ENCODE data around the gene EPHA4. TPM values are rescaled to one million over a fixed set of nuclear protein-coding genes. Genes with fewer than 3 reads are reported as not detected.

EPHA4 gene
- total RNA-seq: 10 to 100 TPM; 11.7 to 11.8 TPM

DNA sequence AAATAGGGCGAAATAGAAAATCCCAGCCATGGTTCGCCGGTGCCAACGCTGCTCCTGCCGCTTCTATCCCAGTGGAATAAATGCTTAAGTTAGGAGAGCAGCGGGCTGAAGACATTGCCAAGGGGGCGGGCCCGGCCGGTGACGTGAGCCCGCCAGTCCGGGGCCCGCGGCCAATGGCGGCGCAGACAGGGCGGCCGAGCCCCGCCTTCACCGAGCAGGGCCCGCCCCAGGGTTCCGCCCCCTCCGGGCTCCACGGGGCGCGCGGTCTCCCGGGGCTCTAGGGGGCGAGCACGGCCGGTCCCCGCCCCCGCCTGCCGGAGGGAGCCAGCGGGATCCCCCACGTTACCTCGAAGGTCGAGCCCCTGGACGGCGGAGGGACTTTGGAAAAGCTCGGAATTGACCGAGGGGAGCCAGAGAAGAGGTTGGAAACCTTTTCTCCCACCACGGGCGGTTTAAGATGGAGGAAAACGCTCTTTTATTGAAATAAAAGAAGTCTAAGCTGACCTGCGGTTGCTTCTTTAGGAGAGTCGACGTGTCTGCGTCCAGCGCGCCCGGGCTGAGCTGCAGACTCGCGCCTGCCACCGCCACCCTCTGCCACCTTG lies at the start of gene EPHA4:
Gene EPHA4, minus strand, starts transcription at position 86 of the 602 bp plus-strand sequence. Its CDS starts 56 bp downstream, at position 30.
- Mint-ChIP-seq H3K27me3 (peaks cover 53% of the 10 kb centered on the region), H3K27ac (peak within 1 kb of the TSS; percentile 53), H3K4me3 (peak within 1 kb of the TSS; percentile 82), H3K36me3 (ENCODE audit: low read depth) (peaks cover 15% of the 10 kb centered on the region), H3K4me1 (peaks cover 29% of the 10 kb centered on the region), H3K9me3 (no peaks in the 10 kb centered on the region)
- POLR2A ChIA-PET: interaction anchor here (1.3 to 3.7 kb wide), 2 partner anchors 54 to 137 kb away, joined by 4 to 49 read pairs; no protein-coding TSS in a partner anchor
- peak; percentile 85 for DNase-seq
- CTCF ChIA-PET: interaction anchor here (1.0 to 2.4 kb wide), 6 partner anchors 15 to 884 kb away, joined by 3 to 7 read pairs (median 3); no protein-coding TSS in a partner anchor

GRCh38 chr2:221618007-221618406 lies 45.9 kb upstream of the EPHA4 start:
- DNase-seq: no peak
- Mint-ChIP-seq H3K4me3 (no peak overlapping the region), H3K4me1 (no peaks in the 10 kb centered on the region), H3K36me3 (ENCODE audit: low read depth) (no peaks in the 10 kb centered on the region), H3K9me3 (no peaks in the 10 kb centered on the region), H3K27me3 (no peaks in the 10 kb centered on the region), H3K27ac (no peak overlapping the region)
- ChIA-PET CTCF (no interaction called here), POLR2A (no interaction called here)

DNA sequence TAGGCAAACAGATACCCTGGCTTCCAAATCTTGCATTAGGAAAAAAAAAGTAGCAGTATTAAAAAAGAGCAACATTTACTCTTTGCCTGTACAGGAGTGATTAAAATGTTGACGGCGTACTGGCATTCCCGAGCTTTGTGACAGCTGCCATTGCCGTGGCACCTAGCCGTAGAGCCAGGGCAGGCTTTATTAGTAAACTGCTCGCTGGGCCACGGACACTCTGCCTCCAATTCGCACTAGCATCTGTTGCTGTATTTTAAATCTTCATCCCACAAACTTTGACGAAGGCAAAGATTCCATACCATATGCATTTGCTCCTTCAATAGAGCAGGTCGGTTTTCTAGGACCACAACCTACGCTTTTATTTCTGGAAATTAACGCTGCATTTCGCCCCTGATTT lies 44.5 kb upstream of the EPHA4 start:
- Mint-ChIP-seq H3K27ac (no peak overlapping the region), H3K9me3 (no peaks in the 10 kb centered on the region), H3K36me3 (ENCODE audit: low read depth) (no peaks in the 10 kb centered on the region), H3K4me3 (no peak overlapping the region), H3K4me1 (no peaks in the 10 kb centered on the region), H3K27me3 (no peaks in the 10 kb centered on the region)
- DNase-seq: no peak
- POLR2A ChIA-PET: no interaction called here
- CTCF ChIA-PET: no interaction called here

DNA sequence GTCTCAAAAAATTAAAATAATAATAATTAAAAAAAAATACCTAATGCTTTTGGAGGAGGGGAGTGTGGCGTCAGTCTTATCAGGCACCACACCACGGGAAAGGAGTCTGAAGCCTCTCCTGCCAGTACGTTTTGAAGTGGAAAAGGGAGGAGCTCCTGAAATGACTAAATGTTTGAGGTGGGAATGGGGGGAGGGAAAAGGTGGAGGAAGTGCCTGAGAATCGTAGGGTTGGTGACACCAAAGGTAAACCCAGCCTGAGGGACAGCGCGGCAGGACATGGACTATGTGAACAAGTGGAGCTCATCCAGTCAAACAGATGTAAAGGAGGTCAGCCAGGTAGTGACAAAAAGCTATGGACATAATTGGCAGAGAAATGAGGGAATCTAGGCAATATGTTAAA lies 42.2 kb upstream of the EPHA4 start:
- Mint-ChIP-seq H3K27me3 (peaks cover 3% of the 10 kb centered on the region), H3K36me3 (ENCODE audit: low read depth) (no peaks in the 10 kb centered on the region)
- CTCF ChIA-PET: no interaction called here

DNA sequence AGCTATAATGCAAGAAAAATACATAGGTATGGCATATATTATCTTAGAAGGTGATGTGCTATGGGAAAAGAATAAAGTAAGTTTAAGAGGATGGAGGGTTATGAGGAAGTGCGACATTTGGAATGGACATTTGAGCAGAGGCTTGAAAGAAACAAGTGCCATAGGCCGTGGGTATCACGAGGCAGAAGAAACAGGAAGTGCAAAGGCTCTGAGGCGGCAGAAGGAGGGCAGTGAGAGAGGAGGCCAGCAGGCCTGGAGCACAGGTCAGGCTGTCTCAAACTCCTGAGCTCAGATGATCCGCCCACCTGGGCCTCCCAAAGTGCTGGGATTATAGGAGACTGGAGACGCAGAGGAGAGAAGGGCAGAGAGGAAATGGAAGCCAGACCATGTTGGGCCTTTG lies 40.7 kb upstream of the EPHA4 start:
- no peak overlapping the region for H3K27ac Mint-ChIP-seq
- H3K4me3 Mint-ChIP-seq: no peak overlapping the region
- peaks cover 3% of the 10 kb centered on the region for H3K4me1 Mint-ChIP-seq
- no peak for DNase-seq
- POLR2A ChIA-PET: no interaction called here
- H3K9me3 Mint-ChIP-seq: no peaks in the 10 kb centered on the region
- peaks cover 3% of the 10 kb centered on the region for H3K27me3 Mint-ChIP-seq
- no peaks in the 10 kb centered on the region for H3K36me3 Mint-ChIP-seq (ENCODE audit: low read depth)
- CTCF ChIA-PET: no interaction called here

More for the DNA sequence above, 42.2 kb upstream of the EPHA4 start:
- DNase-seq: no peak
- POLR2A ChIA-PET: no interaction called here
- no peak overlapping the region for H3K4me3 Mint-ChIP-seq
- no peak overlapping the region for H3K27ac Mint-ChIP-seq
- no peaks in the 10 kb centered on the region for H3K9me3 Mint-ChIP-seq
- no peaks in the 10 kb centered on the region for H3K4me1 Mint-ChIP-seq

- Mint-ChIP-seq H3K27ac (no peak overlapping the region), H3K9me3 (no peaks in the 10 kb centered on the region), H3K4me1 (peaks cover 3% of the 10 kb centered on the region), H3K27me3 (peaks cover 3% of the 10 kb centered on the region), H3K4me3 (no peak overlapping the region), H3K36me3 (ENCODE audit: low read depth) (no peaks in the 10 kb centered on the region)
- CTCF ChIA-PET: no interaction called here
- no peak for DNase-seq
- POLR2A ChIA-PET: no interaction called here
Measured at GRCh38 chr2:221612161-221612560, 40.1 kb upstream of the EPHA4 start.

GRCh38 chr2:221610675-221611074 lies 38.6 kb upstream of the EPHA4 start:
- no peak for DNase-seq
- Mint-ChIP-seq H3K4me3 (no peak overlapping the region), H3K27ac (no peak overlapping the region), H3K36me3 (ENCODE audit: low read depth) (no peaks in the 10 kb centered on the region), H3K9me3 (no peaks in the 10 kb centered on the region), H3K27me3 (peaks cover 3% of the 10 kb centered on the region), H3K4me1 (peaks cover 3% of the 10 kb centered on the region)
- CTCF ChIA-PET: no interaction called here
- POLR2A ChIA-PET: no interaction called here

GRCh38 chr2:221610255-221610654 lies 38.2 kb upstream of the EPHA4 start:
- DNase-seq: no peak
- POLR2A ChIA-PET: no interaction called here
- peaks cover 3% of the 10 kb centered on the region for H3K27me3 Mint-ChIP-seq
- H3K4me1 Mint-ChIP-seq: peaks cover 3% of the 10 kb centered on the region
- H3K4me3 Mint-ChIP-seq: no peak overlapping the region
- no peaks in the 10 kb centered on the region for H3K36me3 Mint-ChIP-seq (ENCODE audit: low read depth)
- CTCF ChIA-PET: no interaction called here
- H3K27ac Mint-ChIP-seq: no peak overlapping the region
- H3K9me3 Mint-ChIP-seq: no peaks in the 10 kb centered on the region

- ChIA-PET CTCF (interaction anchor here (0.7 kb wide), 1 partner anchor 12 kb away, joined by 3 read pairs; no protein-coding TSS in a partner anchor), POLR2A (no interaction called here)
- Mint-ChIP-seq H3K27ac (no peak overlapping the region), H3K4me3 (no peak overlapping the region), H3K4me1 (peaks cover 3% of the 10 kb centered on the region), H3K27me3 (peaks cover 7% of the 10 kb centered on the region), H3K9me3 (no peaks in the 10 kb centered on the region), H3K36me3 (ENCODE audit: low read depth) (no peaks in the 10 kb centered on the region)
- DNase-seq: no peak
Measured at GRCh38 chr2:221608442-221608841, 36.3 kb upstream of the EPHA4 start.

- ChIA-PET CTCF (no interaction called here), POLR2A (no interaction called here)
- no peak for DNase-seq
- no peak overlapping the region for H3K4me3 Mint-ChIP-seq
- peaks cover 3% of the 10 kb centered on the region for H3K4me1 Mint-ChIP-seq
- no peaks in the 10 kb centered on the region for H3K36me3 Mint-ChIP-seq (ENCODE audit: low read depth)
- no peak overlapping the region for H3K27ac Mint-ChIP-seq
- no peaks in the 10 kb centered on the region for H3K9me3 Mint-ChIP-seq
- H3K27me3 Mint-ChIP-seq: peaks cover 9% of the 10 kb centered on the region
Measured at GRCh38 chr2:221606424-221606823, 34.3 kb upstream of the EPHA4 start.

GRCh38 chr2:221605751-221606240 lies 33.7 kb upstream of the EPHA4 start:
- no peak overlapping the region for H3K27ac Mint-ChIP-seq
- H3K4me3 Mint-ChIP-seq: no peak overlapping the region
- H3K36me3 Mint-ChIP-seq (ENCODE audit: low read depth): no peaks in the 10 kb centered on the region
- CTCF ChIA-PET: no interaction called here
- H3K4me1 Mint-ChIP-seq: peaks cover 3% of the 10 kb centered on the region
- H3K27me3 Mint-ChIP-seq: peaks cover 11% of the 10 kb centered on the region
- POLR2A ChIA-PET: no interaction called here
- no peak for DNase-seq
- no peaks in the 10 kb centered on the region for H3K9me3 Mint-ChIP-seq

GRCh38 chr2:221602938-221603337 lies 30.8 kb upstream of the EPHA4 start:
- no peak overlapping the region for H3K4me3 Mint-ChIP-seq
- ChIA-PET CTCF (no interaction called here), POLR2A (no interaction called here)
- peaks cover 8% of the 10 kb centered on the region for H3K27me3 Mint-ChIP-seq
- no peak overlapping the region for H3K27ac Mint-ChIP-seq
- H3K9me3 Mint-ChIP-seq: no peaks in the 10 kb centered on the region
- no peaks in the 10 kb centered on the region for H3K36me3 Mint-ChIP-seq (ENCODE audit: low read depth)
- DNase-seq: no peak
- H3K4me1 Mint-ChIP-seq: no peaks in the 10 kb centered on the region

GRCh38 chr2:221601376-221601775 lies 29.3 kb upstream of the EPHA4 start:
- Mint-ChIP-seq H3K27me3 (peaks cover 8% of the 10 kb centered on the region), H3K4me3 (no peak overlapping the region), H3K27ac (no peak overlapping the region), H3K4me1 (no peaks in the 10 kb centered on the region), H3K9me3 (no peaks in the 10 kb centered on the region), H3K36me3 (ENCODE audit: low read depth) (no peaks in the 10 kb centered on the region)
- no peak for DNase-seq
- CTCF ChIA-PET: no interaction called here
- POLR2A ChIA-PET: no interaction called here

DNA sequence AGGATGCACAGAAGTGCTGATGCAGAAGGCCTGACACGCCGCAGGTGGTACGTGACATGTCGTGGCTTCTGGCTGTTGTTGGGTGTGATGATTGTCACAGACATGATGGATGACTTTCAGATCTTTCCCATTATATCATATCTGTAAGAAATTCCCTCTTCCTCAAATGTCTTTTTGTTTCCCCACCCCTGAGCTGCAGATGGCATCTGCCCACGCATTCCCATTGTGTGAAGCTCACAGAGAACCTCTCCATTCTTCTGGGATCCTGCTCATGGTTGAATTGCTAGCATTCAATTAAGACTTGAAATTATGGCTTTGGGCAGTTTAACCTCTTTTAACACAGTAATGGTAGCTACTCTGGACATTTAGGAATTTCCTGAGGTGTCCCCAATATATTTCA lies 28.3 kb upstream of the EPHA4 start:
- Mint-ChIP-seq H3K27ac (no peak overlapping the region), H3K27me3 (peaks cover 8% of the 10 kb centered on the region), H3K9me3 (no peaks in the 10 kb centered on the region), H3K36me3 (ENCODE audit: low read depth) (no peaks in the 10 kb centered on the region), H3K4me1 (no peaks in the 10 kb centered on the region), H3K4me3 (no peak overlapping the region)
- DNase-seq: no peak
- ChIA-PET CTCF (no interaction called here), POLR2A (no interaction called here)

Data from activated CD4-positive, alpha-beta memory T cell treated with anti-CD3 and anti-CD28 coated beads, Interleukin-2, amount 10 ng/mL, durations not matched to agents 7 days and 5 days (primary cell).